ENCODE data around the gene CAGE1. TPM values are rescaled to one million over a fixed set of nuclear protein-coding genes. Genes with fewer than 3 reads are reported as not detected.
"Not testable (repeated sequence)": the region's sequence is repeated elsewhere in the genome, so short reads cannot be mapped to it uniquely, and the experiment has no call there.

CAGE1 gene
- polyA plus RNA-seq, 4 donors = 0.09 to 0.17 (median 0.17) TPM; not detected in 1

GRCh38 chr6:7341989-7342742 lies 47.4 kb downstream of the CAGE1 start:
- DNase-seq (ENCODE audit: low read depth in 4 of 4, low spot score in 3 of 4) = no peak

- no peak for DNase-seq (ENCODE audit: low read depth in 4 of 4, low spot score in 3 of 4)
Measured at GRCh38 chr6:7341271-7341670, 48.3 kb downstream of the CAGE1 start.

GRCh38 chr6:7339007-7339732 lies 50.4 kb downstream of the CAGE1 start:
- DNase-seq (ENCODE audit: low read depth in 4 of 4, low spot score in 3 of 4) = not testable (repeated sequence)

- no peak for DNase-seq (ENCODE audit: low read depth in 4 of 4, low spot score in 3 of 4)
Measured at GRCh38 chr6:7338031-7338430, 51.5 kb downstream of the CAGE1 start.

GRCh38 chr6:7335519-7335918 lies 54.0 kb downstream of the CAGE1 start:
- DNase-seq (ENCODE audit: low read depth in 4 of 4, low spot score in 3 of 4) = no peak

- DNase-seq (ENCODE audit: low read depth in 4 of 4, low spot score in 3 of 4) = no peak
Measured at GRCh38 chr6:7334685-7335084, 54.9 kb downstream of the CAGE1 start.

- DNase-seq (ENCODE audit: low read depth in 4 of 4, low spot score in 3 of 4) = no peak
Measured at GRCh38 chr6:7332090-7332745, 57.3 kb downstream of the CAGE1 start.

- no peak for DNase-seq (ENCODE audit: low read depth in 4 of 4, low spot score in 3 of 4)
Measured at GRCh38 chr6:7331452-7331851, 58.1 kb downstream of the CAGE1 start.

GRCh38 chr6:7328243-7328642 lies 61.3 kb downstream of the CAGE1 start:
- DNase-seq (ENCODE audit: low read depth in 4 of 4, low spot score in 3 of 4) = no peak

- DNase-seq (ENCODE audit: low read depth in 4 of 4, low spot score in 3 of 4) = no peak
Measured at GRCh38 chr6:7325750-7326149, 63.8 kb downstream of the CAGE1 start.

- no peak for DNase-seq (ENCODE audit: low read depth in 4 of 4, low spot score in 3 of 4)
Measured at GRCh38 chr6:7324520-7324919, 65.0 kb downstream of the CAGE1 start.

- DNase-seq (ENCODE audit: low read depth in 4 of 4, low spot score in 3 of 4) = no peak
Measured at GRCh38 chr6:7323074-7323473, 66.5 kb downstream of the CAGE1 start.

GRCh38 chr6:7321866-7322265 lies 67.7 kb downstream of the CAGE1 start:
- not testable (repeated sequence) for DNase-seq (ENCODE audit: low read depth in 4 of 4, low spot score in 3 of 4)

GRCh38 chr6:7319406-7319805 lies 70.1 kb downstream of the CAGE1 start:
- not testable (repeated sequence) for DNase-seq (ENCODE audit: low read depth in 4 of 4, low spot score in 3 of 4)

- DNase-seq (ENCODE audit: low read depth in 4 of 4, low spot score in 3 of 4) = no peak
Measured at GRCh38 chr6:7317538-7317937, 72.0 kb downstream of the CAGE1 start.

- DNase-seq (ENCODE audit: low read depth in 4 of 4, low spot score in 3 of 4) = no peak
Measured at GRCh38 chr6:7316658-7317533, 72.6 kb downstream of the CAGE1 start.

GRCh38 chr6:7315948-7316365 lies 73.6 kb downstream of the CAGE1 start:
- DNase-seq (ENCODE audit: low read depth in 4 of 4, low spot score in 3 of 4) = no peak

- DNase-seq (ENCODE audit: low read depth in 4 of 4, low spot score in 3 of 4) = not testable (repeated sequence)
Measured at GRCh38 chr6:7315087-7315947, 74.2 kb downstream of the CAGE1 start.

GRCh38 chr6:7314414-7314813 lies 75.1 kb downstream of the CAGE1 start:
- DNase-seq (ENCODE audit: low read depth in 4 of 4, low spot score in 3 of 4) = no peak
